PC-9 (cell line): ENCODE results near the gene SEMA6D. TPM values are rescaled to one million over a fixed set of nuclear protein-coding genes. Genes with fewer than 3 reads are reported as not detected.

Source experiments
- BruUV-seq: library from RNA; stranded (reverse); fragments of 400-500 nt; replicated peaks from 2 replicates; lab custom pipeline; 2021; lab: Mats Ljungman, UMichigan
- CTCF ChIA-PET: fragments of 300-600 bp; sonication (Branson Sonifier 250); formaldehyde crosslinking; loops from one replicate; lab custom pipeline; 2022; ENCODE audit warnings: antibody characterized with exemption; lab: Charles Lee
- POLR2A ChIA-PET: fragments of 300-600 bp; sonication (Branson Sonifier 250); formaldehyde crosslinking; loops from one replicate; lab custom pipeline; 2022; ENCODE audit warnings: antibody characterized with exemption; ENCODE audit not compliant: unreplicated experiment; lab: Charles Lee
- DNase-seq, 2 experiments: peaks; one replicate each; pipeline versions ENCODE4 v3.0.0 to v3.0.0-alpha.2; 2015 to 2022; ENCODE audit warnings: mixed read lengths in 1 of 2
- H2AFZ ChIP-seq: fragments of 200-600 bp; sonication (generic); 2 replicates; pipeline ENCODE4 v1.8.1; 2017; ENCODE audit warnings: antibody characterized with exemption
- H3F3A ChIP-seq: fragments of 200-600 bp; sonication (generic); 2 replicates; pipeline ENCODE4 v1.8.1; 2017; ENCODE audit warnings: antibody characterized with exemption, mild to moderate bottlenecking, low read depth; ENCODE audit not compliant: insufficient read depth
- H3K27ac ChIP-seq: fragments of 200-600 bp; sonication (generic); 2 replicates; pipeline ENCODE4 v1.6.1; 2016; ENCODE audit warnings: mixed run types
- H3K27me3 ChIP-seq: fragments of 200-600 bp; sonication (generic); 2 replicates; pipeline ENCODE4 v1.6.1; 2016; ENCODE audit warnings: low read depth, mixed run types; ENCODE audit not compliant: insufficient read depth
- H3K36me3 ChIP-seq: fragments of 200-600 bp; sonication (generic); 2 replicates; pipeline ENCODE4 v1.6.1; 2016; ENCODE audit warnings: low read depth, mixed run types
- H3K4me1 ChIP-seq: fragments of 200-600 bp; sonication (generic); replicated peaks from 2 replicates; pipeline ENCODE4 v1.6.1; 2016; ENCODE audit warnings: mixed run types; ENCODE audit not compliant: insufficient read depth
- H3K4me2 ChIP-seq: fragments of 200-600 bp; sonication (generic); 2 replicates; pipeline ENCODE4 v1.6.1; 2017; ENCODE audit warnings: mixed run types
- H3K4me3 ChIP-seq: fragments of 200-600 bp; sonication (generic); 2 replicates; pipeline ENCODE4 v1.6.1; 2016; ENCODE audit warnings: mixed run types
- H3K79me2 ChIP-seq: fragments of 200-600 bp; sonication (generic); 2 replicates; pipeline ENCODE4 v1.6.1; 2017; ENCODE audit warnings: low read depth, mixed run types
- H3K9me2 ChIP-seq: fragments of 200-600 bp; sonication (generic); 2 replicates; pipeline ENCODE4 v1.8.1; 2017; ENCODE audit warnings: mild to moderate bottlenecking; ENCODE audit not compliant: insufficient read depth
- H3K9me3 ChIP-seq: fragments of 200-600 bp; sonication (generic); 2 replicates; pipeline ENCODE4 v1.8.1; 2016; ENCODE audit warnings: low read depth; ENCODE audit not compliant: insufficient read depth
- H4K20me1 ChIP-seq: fragments of 200-600 bp; sonication (generic); 2 replicates; pipeline ENCODE4 v1.8.1; 2017; ENCODE audit not compliant: insufficient read depth
- EZH2 ChIP-seq: fragments of 200-600 bp; sonication (generic); IDR thresholded peaks from 2 replicates; pipeline ENCODE4 v1.8.0; 2017; ENCODE audit warnings: antibody characterized with exemption, low read depth
- intact Hi-C: fragments of 100-400 bp; cut with micrococcal nuclease; formaldehyde crosslinking; loops from one replicate; pipeline ENCODE4 v1.10.0; 2022; ENCODE audit not compliant: unreplicated experiment
- total RNA-seq: library from RNA; stranded (reverse); gene quantifications from 2 replicates; pipeline ENCODE4 v1.2.3, GENCODE V29; 2021
- TF ChIP-seq, protein P1 (sequence below): fragments of 200-600 bp; sonication (generic); conservative IDR thresholded peaks from 2 replicates; pipeline ENCODE4 v1.6.1; 2017; ENCODE audit warnings: mixed run types, antibody characterized with exemption, mild to moderate bottlenecking, moderate library complexity

SEMA6D gene
- total RNA-seq, 1 experiment from 2014 or later: not detected

- no peaks in the 10 kb centered on the region for H3F3A ChIP-seq
- intact Hi-C loops: no loop called here
- POLR2A ChIA-PET: no interaction called here
- H3K4me3 ChIP-seq: no peak overlapping the region
- TF ChIP-seq EZH2: no peak
- TF ChIP-seq, protein P1, sequence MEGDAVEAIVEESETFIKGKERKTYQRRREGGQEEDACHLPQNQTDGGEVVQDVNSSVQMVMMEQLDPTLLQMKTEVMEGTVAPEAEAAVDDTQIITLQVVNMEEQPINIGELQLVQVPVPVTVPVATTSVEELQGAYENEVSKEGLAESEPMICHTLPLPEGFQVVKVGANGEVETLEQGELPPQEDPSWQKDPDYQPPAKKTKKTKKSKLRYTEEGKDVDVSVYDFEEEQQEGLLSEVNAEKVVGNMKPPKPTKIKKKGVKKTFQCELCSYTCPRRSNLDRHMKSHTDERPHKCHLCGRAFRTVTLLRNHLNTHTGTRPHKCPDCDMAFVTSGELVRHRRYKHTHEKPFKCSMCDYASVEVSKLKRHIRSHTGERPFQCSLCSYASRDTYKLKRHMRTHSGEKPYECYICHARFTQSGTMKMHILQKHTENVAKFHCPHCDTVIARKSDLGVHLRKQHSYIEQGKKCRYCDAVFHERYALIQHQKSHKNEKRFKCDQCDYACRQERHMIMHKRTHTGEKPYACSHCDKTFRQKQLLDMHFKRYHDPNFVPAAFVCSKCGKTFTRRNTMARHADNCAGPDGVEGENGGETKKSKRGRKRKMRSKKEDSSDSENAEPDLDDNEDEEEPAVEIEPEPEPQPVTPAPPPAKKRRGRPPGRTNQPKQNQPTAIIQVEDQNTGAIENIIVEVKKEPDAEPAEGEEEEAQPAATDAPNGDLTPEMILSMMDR: no peak
- DNase-seq: no peak
- no peaks in the 10 kb centered on the region for H3K9me2 ChIP-seq
- no peaks in the 10 kb centered on the region for H3K9me3 ChIP-seq
- no peak overlapping the region for H2AFZ ChIP-seq
- CTCF ChIA-PET: no interaction called here
- H3K4me2 ChIP-seq: no peak overlapping the region
- BruUV-seq: no TSS peak
- no peaks in the 10 kb centered on the region for H3K79me2 ChIP-seq
- H4K20me1 ChIP-seq: no peaks in the 10 kb centered on the region
- H3K27me3 ChIP-seq: peaks cover 2% of the 10 kb centered on the region; the same call in 1 of the 2 replicates
- H3K4me1 ChIP-seq: no peaks in the 10 kb centered on the region
- H3K36me3 ChIP-seq: no peaks in the 10 kb centered on the region
- no peak overlapping the region for H3K27ac ChIP-seq
Measured at GRCh38 chr15:47732248-47732647, 14.9 kb downstream of the SEMA6D start.

DNA sequence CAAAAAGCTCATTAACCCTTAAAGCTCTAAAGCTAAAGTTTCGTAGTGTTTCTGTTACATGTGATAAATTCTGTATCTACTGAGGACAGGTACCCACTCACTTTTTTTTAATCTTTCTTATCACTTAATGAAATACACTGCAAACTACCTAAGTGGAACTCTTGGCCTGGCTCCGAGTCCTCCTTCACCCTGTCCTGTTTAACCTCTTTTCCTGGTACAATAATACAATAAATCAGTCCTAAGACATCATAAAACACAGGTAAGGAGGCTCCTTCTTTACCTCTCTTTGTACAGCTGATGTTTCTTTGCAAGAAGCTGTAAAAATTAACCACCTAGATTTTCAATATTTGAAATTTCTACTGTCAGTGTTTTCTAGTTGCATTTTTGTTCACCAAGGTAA, 15.8 kb downstream of the SEMA6D start:
- ChIA-PET CTCF (no interaction called here), POLR2A (no interaction called here)
- H3K9me2 ChIP-seq: no peaks in the 10 kb centered on the region
- BruUV-seq: no TSS peak
- no peaks in the 10 kb centered on the region for H4K20me1 ChIP-seq
- H2AFZ ChIP-seq: no peak overlapping the region
- TF ChIP-seq, protein P1: no peak
- no peak for TF ChIP-seq EZH2
- H3K27me3 ChIP-seq: peaks cover 2% of the 10 kb centered on the region; the same call in 1 of the 2 replicates
- H3K36me3 ChIP-seq: no peaks in the 10 kb centered on the region
- no peak for DNase-seq
- H3F3A ChIP-seq: no peaks in the 10 kb centered on the region
- H3K4me2 ChIP-seq: no peak overlapping the region
- H3K4me3 ChIP-seq: no peak overlapping the region
- intact Hi-C loops: no loop called here
- H3K79me2 ChIP-seq: no peaks in the 10 kb centered on the region
- H3K27ac ChIP-seq: no peak overlapping the region
- no peaks in the 10 kb centered on the region for H3K4me1 ChIP-seq
- no peaks in the 10 kb centered on the region for H3K9me3 ChIP-seq

- Histone ChIP-seq H2AFZ (no peak overlapping the region), H3K9me2 (no peaks in the 10 kb centered on the region), H3K4me1 (no peaks in the 10 kb centered on the region), H4K20me1 (no peaks in the 10 kb centered on the region), H3K79me2 (no peaks in the 10 kb centered on the region), H3K36me3 (no peaks in the 10 kb centered on the region), H3K27me3 (peaks cover 2% of the 10 kb centered on the region; the same call in 1 of the 2 replicates), H3K4me2 (no peak overlapping the region), H3K4me3 (no peak overlapping the region), H3F3A (no peaks in the 10 kb centered on the region), H3K9me3 (no peaks in the 10 kb centered on the region), H3K27ac (no peak overlapping the region)
- DNase-seq: no peak
- ChIA-PET CTCF (no interaction called here), POLR2A (no interaction called here)
- TF ChIP-seq, protein P1: no peak
- no peak for TF ChIP-seq EZH2
- intact Hi-C loops: no loop called here
- BruUV-seq: no TSS peak
Measured at GRCh38 chr15:47736143-47736786, 19.0 kb downstream of the SEMA6D start.
